HG03039 (cell line): Measurements from ENCODE around the gene ASIC3.
"Not testable (repeated sequence)": the region's sequence is repeated elsewhere in the genome, so short reads cannot be mapped to it uniquely, and the experiment has no call there.

Experiments
- ATAC-seq: cut with Tn5 transposase; IDR thresholded peaks from one replicate; pipeline ENCODE4 v1.9.1; 2021; ENCODE audit warnings: mild to moderate bottlenecking, moderate library complexity; ENCODE audit not compliant: unreplicated experiment

ASIC3 gene

GRCh38 chr7:151032936-151033863, 15.1 kb upstream of the ASIC3 start:
- no peak for ATAC-seq

GRCh38 chr7:151033864-151034249, 14.5 kb upstream of the ASIC3 start:
- ATAC-seq, result no peak

- ATAC-seq, result no peak
Observed at GRCh38 chr7:151034312-151035025, 13.9 kb upstream of the ASIC3 start.

GRCh38 chr7:151035026-151035717, 13.2 kb upstream of the ASIC3 start:
- ATAC-seq, result no peak

- no peak for ATAC-seq
Observed at GRCh38 chr7:151035902-151036301, 12.4 kb upstream of the ASIC3 start.

GRCh38 chr7:151038951-151039849, 9.1 kb upstream of the ASIC3 start:
- no peak for ATAC-seq

- ATAC-seq, result no peak
Observed at GRCh38 chr7:151039850-151040548, 8.3 kb upstream of the ASIC3 start.

GRCh38 chr7:151040616-151041375, 7.5 kb upstream of the ASIC3 start:
- no peak for ATAC-seq

- not testable (repeated sequence) for ATAC-seq
Observed at GRCh38 chr7:151043449-151043848, 4.9 kb upstream of the ASIC3 start.

GRCh38 chr7:151043959-151044358, 4.4 kb upstream of the ASIC3 start:
- ATAC-seq, result no peak

GRCh38 chr7:151045262-151045661, 3.1 kb upstream of the ASIC3 start:
- ATAC-seq, result no peak

GRCh38 chr7:151045967-151046366, 2.4 kb upstream of the ASIC3 start:
- ATAC-seq, result no peak

- ATAC-seq, result no peak
Observed at GRCh38 chr7:151046603-151047573, 1.4 kb upstream of the ASIC3 start.

GRCh38 chr7:151048911-151049463, 656 bp downstream of the ASIC3 start:
- ATAC-seq, result no peak

- no peak for ATAC-seq
Observed at GRCh38 chr7:151051108-151051507, 2.8 kb downstream of the ASIC3 start.

GRCh38 chr7:151053096-151053495, 4.8 kb downstream of the ASIC3 start:
- no peak for ATAC-seq

GRCh38 chr7:151053751-151054150, 5.4 kb downstream of the ASIC3 start:
- no peak for ATAC-seq

GRCh38 chr7:151056283-151056665, 7.9 kb downstream of the ASIC3 start:
- ATAC-seq, result no peak
